ENCODE results near the gene MAT1A. TPM values are rescaled to one million over a fixed set of nuclear protein-coding genes. Genes with fewer than 3 reads are reported as not detected.

The MAT1A gene
- total RNA-seq, 1 donor from 2014 or later: 0.69 TPM

DNA sequence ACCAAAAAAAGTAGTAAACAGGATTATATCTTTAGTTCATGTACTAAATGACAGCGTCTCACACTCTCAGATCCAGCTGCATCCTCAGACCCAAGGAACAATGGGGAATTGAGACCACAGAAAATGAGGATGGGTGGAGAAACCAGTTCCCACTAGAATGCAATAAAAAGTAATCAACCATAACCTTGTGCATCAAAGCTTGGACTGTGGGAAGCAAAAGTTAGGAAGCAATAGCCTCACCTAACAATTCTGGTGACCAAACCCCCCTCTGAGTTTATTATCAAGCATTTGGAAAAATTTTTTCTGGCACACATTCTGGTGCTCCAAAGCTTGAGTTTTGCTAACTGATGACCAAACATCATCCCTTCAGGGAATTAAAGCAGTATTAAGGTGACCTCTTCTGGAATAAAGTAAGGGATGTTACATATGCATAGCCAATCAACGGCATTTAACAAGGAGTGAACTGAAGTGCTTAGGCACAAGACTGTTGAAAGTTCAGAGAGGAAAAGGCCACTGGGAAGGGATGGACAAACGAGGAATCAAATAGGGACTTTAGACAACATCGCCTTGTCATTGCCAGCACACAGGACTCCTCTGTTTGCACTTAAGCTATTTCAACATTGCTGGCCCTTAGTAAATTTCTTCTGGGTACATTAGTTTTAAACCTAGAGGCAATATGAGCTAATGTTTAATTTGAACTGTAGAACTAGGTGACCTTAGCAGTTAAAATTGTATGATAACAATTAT is 1.2 kb upstream of the MAT1A start:
- H3K9me3 ChIP-seq: no peaks in the 10 kb centered on the region
- intact Hi-C loops (cut with DNase I): no loop called here
- no peak for ATAC-seq
- no peak overlapping the region for H3K4me3 ChIP-seq
- H3K27ac ChIP-seq: no peak overlapping the region
- TF ChIP-seq, protein P1, sequence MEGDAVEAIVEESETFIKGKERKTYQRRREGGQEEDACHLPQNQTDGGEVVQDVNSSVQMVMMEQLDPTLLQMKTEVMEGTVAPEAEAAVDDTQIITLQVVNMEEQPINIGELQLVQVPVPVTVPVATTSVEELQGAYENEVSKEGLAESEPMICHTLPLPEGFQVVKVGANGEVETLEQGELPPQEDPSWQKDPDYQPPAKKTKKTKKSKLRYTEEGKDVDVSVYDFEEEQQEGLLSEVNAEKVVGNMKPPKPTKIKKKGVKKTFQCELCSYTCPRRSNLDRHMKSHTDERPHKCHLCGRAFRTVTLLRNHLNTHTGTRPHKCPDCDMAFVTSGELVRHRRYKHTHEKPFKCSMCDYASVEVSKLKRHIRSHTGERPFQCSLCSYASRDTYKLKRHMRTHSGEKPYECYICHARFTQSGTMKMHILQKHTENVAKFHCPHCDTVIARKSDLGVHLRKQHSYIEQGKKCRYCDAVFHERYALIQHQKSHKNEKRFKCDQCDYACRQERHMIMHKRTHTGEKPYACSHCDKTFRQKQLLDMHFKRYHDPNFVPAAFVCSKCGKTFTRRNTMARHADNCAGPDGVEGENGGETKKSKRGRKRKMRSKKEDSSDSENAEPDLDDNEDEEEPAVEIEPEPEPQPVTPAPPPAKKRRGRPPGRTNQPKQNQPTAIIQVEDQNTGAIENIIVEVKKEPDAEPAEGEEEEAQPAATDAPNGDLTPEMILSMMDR (IDR thresholded peaks at IDR 0.05): no peak
- no peaks in the 10 kb centered on the region for H3K36me3 ChIP-seq
- no peak for DNase-seq
- H3K27me3 ChIP-seq: no peaks in the 10 kb centered on the region
- no peaks in the 10 kb centered on the region for H3K4me1 ChIP-seq

DNA sequence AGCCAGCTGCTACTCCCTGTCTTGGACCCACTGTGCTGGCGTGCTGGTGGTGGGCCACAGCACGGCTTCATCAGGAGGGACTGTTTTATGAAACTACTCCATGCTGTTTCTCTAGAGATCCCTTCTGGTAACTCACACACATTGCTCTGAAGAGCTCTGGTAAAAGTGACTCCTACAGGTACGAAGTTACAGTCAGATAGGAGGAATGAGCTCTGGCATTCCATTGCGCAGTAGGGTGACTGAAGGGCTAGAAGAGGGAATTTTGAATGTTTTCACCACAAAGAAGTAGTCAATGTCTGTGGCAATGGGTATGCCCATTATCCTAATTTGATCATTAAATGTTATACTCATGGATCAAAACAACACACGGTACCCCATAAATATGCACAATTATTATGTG is 609 bp downstream of the MAT1A start:
- intact Hi-C loops (cut with DNase I): no loop called here
- ATAC-seq (no peak), DNase-seq (no peak)
- Histone ChIP-seq H3K36me3 (no peaks in the 10 kb centered on the region), H3K27me3 (no peaks in the 10 kb centered on the region), H3K27ac (no peak overlapping the region), H3K9me3 (no peaks in the 10 kb centered on the region), H3K4me3 (no peak overlapping the region), H3K4me1 (no peaks in the 10 kb centered on the region)
- TF ChIP-seq, protein P1 (IDR thresholded peaks at IDR 0.05): no peak

DNA sequence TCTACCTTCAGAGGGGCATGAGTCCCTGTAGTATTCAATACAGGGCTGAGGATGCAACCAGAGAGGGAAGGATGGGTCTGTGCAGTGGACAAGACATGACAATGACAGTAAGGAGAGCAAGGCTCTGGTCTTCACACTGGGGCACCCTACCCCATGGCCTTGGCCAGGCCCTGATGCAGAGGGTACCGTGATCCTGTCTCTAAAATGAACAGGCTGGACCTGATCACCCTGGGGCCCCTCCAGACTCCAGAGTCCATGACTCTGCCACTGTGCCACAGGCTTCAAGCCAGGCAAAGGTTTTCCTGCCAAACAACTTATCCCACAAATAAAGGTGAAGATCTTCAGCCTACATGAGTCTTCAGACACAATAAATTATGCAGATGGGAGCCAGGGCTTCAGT is 4.9 kb downstream of the MAT1A start:
- ATAC-seq (no peak), DNase-seq (no peak)
- Histone ChIP-seq H3K27ac (no peak overlapping the region), H3K4me1 (no peaks in the 10 kb centered on the region), H3K9me3 (no peaks in the 10 kb centered on the region), H3K36me3 (no peaks in the 10 kb centered on the region), H3K27me3 (no peaks in the 10 kb centered on the region), H3K4me3 (no peak overlapping the region)
- TF ChIP-seq, protein P1 (IDR thresholded peaks at IDR 0.05): no peak
- intact Hi-C loops (cut with DNase I): no loop called here

DNA sequence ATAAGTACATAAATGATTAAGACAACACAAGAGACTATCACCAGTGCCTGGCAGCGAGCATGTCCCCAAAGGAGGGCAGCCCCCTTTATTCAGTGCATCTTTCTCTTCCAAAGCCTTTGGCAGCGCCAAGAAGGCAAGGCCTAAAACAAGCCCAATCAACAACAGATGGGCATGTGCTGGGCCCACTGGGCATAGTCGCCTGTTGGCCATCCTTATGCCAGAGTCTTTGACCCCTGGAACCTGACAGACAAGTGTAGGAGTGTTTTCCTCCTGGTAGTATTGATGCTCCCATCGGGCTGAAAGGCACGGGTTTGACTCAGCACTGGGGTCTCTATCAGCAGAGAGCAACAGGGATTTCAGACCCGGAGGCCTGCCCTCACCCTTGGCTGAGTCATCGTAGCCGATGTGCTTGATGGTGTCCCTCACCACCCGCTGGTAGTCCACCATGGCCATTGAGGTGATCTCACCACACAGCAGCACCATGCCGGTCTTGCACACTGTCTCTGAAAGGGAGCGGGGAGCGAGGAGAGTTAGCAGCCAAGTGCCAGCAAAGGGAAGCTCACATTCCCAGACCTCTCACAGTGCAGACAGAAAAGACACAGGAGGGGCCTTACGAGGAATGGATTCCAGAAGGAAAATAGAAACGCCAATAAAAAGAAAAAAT is 5.8 kb downstream of the MAT1A start:
- H3K4me1 ChIP-seq: no peaks in the 10 kb centered on the region
- H3K9me3 ChIP-seq: no peaks in the 10 kb centered on the region
- ATAC-seq (no peak), DNase-seq (no peak)
- H3K36me3 ChIP-seq: no peaks in the 10 kb centered on the region
- H3K27me3 ChIP-seq: no peaks in the 10 kb centered on the region
- intact Hi-C loops (cut with DNase I): no loop called here
- H3K4me3 ChIP-seq: no peak overlapping the region
- no peak overlapping the region for H3K27ac ChIP-seq
- TF ChIP-seq, protein P1 (IDR thresholded peaks at IDR 0.05): no peak

DNA sequence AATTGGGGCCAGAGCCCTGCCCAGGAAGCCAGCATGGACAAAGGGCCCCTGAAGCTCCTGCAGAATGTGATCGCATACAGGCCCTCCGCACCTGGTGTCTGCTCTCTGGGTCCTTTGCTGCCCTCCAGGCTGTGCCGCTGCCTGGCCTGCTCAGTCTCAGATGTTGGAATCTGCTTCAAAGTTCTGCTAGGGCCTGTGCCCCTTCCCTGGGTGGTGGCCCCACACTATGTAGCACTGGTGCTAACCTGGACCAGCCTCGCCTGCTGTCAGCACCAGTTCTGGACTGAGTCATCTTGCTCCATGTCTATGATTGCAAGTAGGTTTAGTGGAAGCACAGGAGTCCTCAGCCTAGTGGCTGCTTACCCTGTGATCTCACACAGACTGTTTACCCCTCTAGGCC is 6.3 kb downstream of the MAT1A start:
- no peak for DNase-seq
- H3K9me3 ChIP-seq: no peaks in the 10 kb centered on the region
- H3K27me3 ChIP-seq: no peaks in the 10 kb centered on the region
- TF ChIP-seq, protein P1 (IDR thresholded peaks at IDR 0.05): no peak
- ATAC-seq: no peak
- no peak overlapping the region for H3K4me3 ChIP-seq
- H3K4me1 ChIP-seq: no peaks in the 10 kb centered on the region
- no peak overlapping the region for H3K27ac ChIP-seq
- no peaks in the 10 kb centered on the region for H3K36me3 ChIP-seq
- intact Hi-C loops (cut with DNase I): no loop called here
